Peyer's patch (tissue), 4 donors: ENCODE measurements around the gene CLDN25.

Experiments used
- POLR2A ChIP-seq, 2 donors: fragments of 450-650 bp; IDR thresholded peaks; one replicate each; pipeline ENCODE4 v1.5.1; 2017; ENCODE audit warnings: antibody characterized with exemption in 2 of 2, mild to moderate bottlenecking in 2 of 2, moderate library complexity in 2 of 2
- TF ChIP-seq, protein P1 (sequence below), 6 experiments: fragments of 450-650 bp in 4 of 6; fragments of 200-600 bp in 2 of 6; sonication (generic) in 1 of 6; IDR thresholded peaks; one replicate each; pipeline ENCODE4 v1.5.1; 2017 to 2019; ENCODE audit warnings: antibody characterized with exemption in 6 of 6, mild to moderate bottlenecking in 3 of 6, moderate library complexity in 1 of 6

DNA sequence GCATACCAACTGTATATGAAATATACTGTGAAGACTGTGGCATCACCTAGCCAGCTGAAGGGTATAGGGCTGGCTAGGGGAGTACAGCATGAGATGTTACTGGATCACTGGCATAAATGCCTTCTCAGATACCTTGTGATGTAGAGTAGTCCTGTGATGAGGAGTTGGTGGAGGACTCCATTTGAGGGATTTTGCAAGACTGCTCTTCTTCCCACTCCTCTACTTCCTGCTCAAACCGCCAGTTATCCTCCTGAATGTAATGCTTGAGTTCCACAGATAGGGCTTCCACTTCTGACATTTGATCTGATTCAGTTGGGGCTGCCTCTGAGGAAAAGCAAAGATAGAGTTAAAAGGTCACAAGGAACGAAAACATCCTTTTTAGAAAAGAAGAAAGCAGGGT lies 29.3 kb downstream of the CLDN25 start:
- TF ChIP-seq POLR2A (IDR thresholded peaks at IDR 0.05): no peak
- TF ChIP-seq, protein P1, sequence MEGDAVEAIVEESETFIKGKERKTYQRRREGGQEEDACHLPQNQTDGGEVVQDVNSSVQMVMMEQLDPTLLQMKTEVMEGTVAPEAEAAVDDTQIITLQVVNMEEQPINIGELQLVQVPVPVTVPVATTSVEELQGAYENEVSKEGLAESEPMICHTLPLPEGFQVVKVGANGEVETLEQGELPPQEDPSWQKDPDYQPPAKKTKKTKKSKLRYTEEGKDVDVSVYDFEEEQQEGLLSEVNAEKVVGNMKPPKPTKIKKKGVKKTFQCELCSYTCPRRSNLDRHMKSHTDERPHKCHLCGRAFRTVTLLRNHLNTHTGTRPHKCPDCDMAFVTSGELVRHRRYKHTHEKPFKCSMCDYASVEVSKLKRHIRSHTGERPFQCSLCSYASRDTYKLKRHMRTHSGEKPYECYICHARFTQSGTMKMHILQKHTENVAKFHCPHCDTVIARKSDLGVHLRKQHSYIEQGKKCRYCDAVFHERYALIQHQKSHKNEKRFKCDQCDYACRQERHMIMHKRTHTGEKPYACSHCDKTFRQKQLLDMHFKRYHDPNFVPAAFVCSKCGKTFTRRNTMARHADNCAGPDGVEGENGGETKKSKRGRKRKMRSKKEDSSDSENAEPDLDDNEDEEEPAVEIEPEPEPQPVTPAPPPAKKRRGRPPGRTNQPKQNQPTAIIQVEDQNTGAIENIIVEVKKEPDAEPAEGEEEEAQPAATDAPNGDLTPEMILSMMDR (IDR thresholded peaks at IDR 0.05): no peak
